ENCODE data around the gene ATP12A.

Gene ATP12A

DNA sequence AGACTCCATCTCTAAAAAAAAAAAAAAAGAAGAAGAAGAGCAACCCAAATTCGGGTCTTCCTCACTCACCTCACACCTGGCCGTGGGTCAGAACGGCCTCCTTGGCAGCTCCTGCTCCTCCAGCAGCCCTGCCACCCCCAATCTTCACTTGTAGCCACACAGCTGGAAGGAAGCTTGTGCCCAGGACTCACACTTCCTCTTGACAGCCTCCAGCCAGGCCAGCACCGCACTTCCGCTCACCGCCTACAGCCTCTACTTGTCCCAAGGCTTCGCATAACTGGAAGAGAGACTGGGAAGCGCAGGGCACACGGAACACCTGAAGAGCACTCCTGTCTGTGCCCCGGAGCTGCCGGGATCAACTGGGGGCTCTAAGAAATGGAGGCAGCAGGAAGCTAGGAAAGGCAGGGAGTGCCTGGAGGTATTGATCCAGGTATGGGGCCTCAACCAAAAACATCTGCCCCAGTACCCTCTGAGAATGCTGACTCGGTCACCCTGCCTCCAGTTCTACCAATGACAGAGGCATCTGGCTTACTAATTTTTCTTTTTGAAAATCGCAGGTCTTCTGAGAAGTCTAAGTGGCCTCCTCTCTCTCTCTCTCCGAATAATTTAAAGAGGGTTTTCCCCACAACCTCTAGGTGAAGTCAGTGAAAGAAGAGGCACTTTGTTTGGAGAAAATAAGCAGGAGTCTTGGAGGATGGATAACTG, 31.1 kb upstream of the ATP12A start:
- Histone ChIP-seq H3K27ac (ENCODE audit: low read depth, low read length) (no peak overlapping the region), H3K27me3 (ENCODE audit: insufficient read depth, low read length) (no peaks in the 10 kb centered on the region), H3K36me3 (ENCODE audit: insufficient read depth, low read length) (no peaks in the 10 kb centered on the region), H3K4me3 (ENCODE audit: low read length) (no peak overlapping the region), H3K4me1 (ENCODE audit: insufficient read depth, low read length) (peaks cover 5% of the 10 kb centered on the region; the same call in 1 of the 2 replicates), H3K9me3 (ENCODE audit: insufficient read depth, low read depth, low read length) (no peaks in the 10 kb centered on the region), H3K9ac (ENCODE audit: low read depth, low read length) (no peak overlapping the region)
- WGBS = 90% methylated on average over 13 of the region's 14 CpGs

DNA sequence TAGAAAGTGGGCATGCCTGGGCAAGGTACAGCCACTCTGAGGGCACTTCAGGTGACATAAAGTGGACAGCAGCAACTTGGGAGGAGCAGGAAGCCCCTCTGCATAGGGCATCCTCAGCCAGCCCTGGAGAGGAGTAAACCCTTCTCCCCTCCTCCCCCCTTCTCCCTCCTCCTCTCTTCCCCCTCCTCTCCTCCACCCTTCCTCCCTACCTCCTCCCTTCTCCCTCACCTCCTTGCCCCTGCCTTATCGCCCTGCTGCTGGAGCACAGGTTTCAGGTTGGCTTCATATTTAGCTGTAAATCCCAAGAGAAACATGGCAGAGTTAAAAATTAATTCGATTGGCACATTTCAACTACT, 30.5 kb upstream of the ATP12A start:
- H3K36me3 ChIP-seq (ENCODE audit: insufficient read depth, low read length) = no peaks in the 10 kb centered on the region
- no peak overlapping the region for H3K4me3 ChIP-seq (ENCODE audit: low read length)
- no peaks in the 10 kb centered on the region for H3K9me3 ChIP-seq (ENCODE audit: insufficient read depth, low read depth, low read length)
- 93% methylated on average over 2 of the region's 2 CpGs for WGBS
- H3K4me1 ChIP-seq (ENCODE audit: insufficient read depth, low read length) = peaks cover 5% of the 10 kb centered on the region; the same call in 1 of the 2 replicates
- H3K9ac ChIP-seq (ENCODE audit: low read depth, low read length) = no peak overlapping the region
- no peaks in the 10 kb centered on the region for H3K27me3 ChIP-seq (ENCODE audit: insufficient read depth, low read length)
- no peak overlapping the region for H3K27ac ChIP-seq (ENCODE audit: low read depth, low read length)

DNA sequence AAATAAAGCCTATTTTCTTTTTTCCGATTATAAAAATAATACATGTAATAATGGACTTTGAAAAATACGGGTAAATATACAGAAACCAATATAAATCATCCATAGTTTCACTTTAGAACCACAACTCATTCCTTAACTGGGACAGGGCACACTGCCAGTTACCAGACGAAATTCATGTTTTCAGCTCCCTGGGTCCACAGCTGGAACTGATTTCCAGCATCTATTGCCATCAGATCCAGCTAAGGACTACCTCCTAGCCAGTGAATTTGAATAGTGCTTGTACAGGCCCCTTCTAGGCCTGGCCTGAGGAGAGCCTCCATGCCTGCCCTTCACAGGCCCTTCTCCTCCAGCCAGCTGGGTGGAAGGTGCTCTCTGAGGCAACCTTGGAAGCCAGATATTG, 30.0 kb upstream of the ATP12A start:
- Histone ChIP-seq H3K9me3 (ENCODE audit: insufficient read depth, low read depth, low read length) (no peaks in the 10 kb centered on the region), H3K4me3 (ENCODE audit: low read length) (no peak overlapping the region), H3K4me1 (ENCODE audit: insufficient read depth, low read length) (peaks cover 5% of the 10 kb centered on the region; the same call in 1 of the 2 replicates), H3K9ac (ENCODE audit: low read depth, low read length) (no peak overlapping the region), H3K36me3 (ENCODE audit: insufficient read depth, low read length) (no peaks in the 10 kb centered on the region), H3K27me3 (ENCODE audit: insufficient read depth, low read length) (no peaks in the 10 kb centered on the region), H3K27ac (ENCODE audit: low read depth, low read length) (no peak overlapping the region)
- WGBS = 85% methylated on average over 2 of the region's 3 CpGs

DNA sequence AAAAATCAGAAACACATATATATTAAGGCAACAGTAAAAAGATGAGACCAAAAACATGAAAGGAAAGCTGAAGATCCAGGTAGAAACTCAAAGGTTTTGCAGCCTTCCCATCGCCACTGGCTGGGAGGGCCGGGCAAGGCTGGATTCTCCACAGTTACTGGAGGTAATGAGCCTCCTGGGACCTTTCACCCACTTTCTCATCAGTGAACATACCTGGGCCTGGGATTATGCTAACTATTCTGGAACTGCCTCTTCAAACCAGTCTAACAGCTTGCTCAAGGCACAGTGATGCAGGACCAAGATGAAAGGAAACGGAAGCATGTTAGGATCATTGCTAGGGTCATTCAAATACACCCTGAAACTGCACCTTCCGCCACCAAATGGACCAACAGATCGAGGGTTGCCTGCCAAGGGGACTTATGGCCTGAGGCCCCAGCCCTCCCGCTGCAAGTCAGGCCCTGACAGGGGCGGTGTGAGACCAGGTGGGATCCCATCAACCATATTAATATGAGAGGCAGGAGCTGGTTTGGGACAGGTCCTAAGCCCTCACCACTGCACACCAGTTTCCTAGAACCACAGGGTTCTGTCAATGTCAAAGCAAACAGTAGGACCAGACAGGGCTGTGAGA, 28.4 kb upstream of the ATP12A start:
- 95% methylated on average over 7 of the region's 7 CpGs for WGBS
- no peak overlapping the region for H3K4me3 ChIP-seq (ENCODE audit: low read length)
- no peaks in the 10 kb centered on the region for H3K9me3 ChIP-seq (ENCODE audit: insufficient read depth, low read depth, low read length)
- H3K9ac ChIP-seq (ENCODE audit: low read depth, low read length) = no peak overlapping the region
- peaks cover 5% of the 10 kb centered on the region; the same call in 1 of the 2 replicates for H3K4me1 ChIP-seq (ENCODE audit: insufficient read depth, low read length)
- no peak overlapping the region for H3K27ac ChIP-seq (ENCODE audit: low read depth, low read length)
- no peaks in the 10 kb centered on the region for H3K36me3 ChIP-seq (ENCODE audit: insufficient read depth, low read length)
- no peaks in the 10 kb centered on the region for H3K27me3 ChIP-seq (ENCODE audit: insufficient read depth, low read length)

DNA sequence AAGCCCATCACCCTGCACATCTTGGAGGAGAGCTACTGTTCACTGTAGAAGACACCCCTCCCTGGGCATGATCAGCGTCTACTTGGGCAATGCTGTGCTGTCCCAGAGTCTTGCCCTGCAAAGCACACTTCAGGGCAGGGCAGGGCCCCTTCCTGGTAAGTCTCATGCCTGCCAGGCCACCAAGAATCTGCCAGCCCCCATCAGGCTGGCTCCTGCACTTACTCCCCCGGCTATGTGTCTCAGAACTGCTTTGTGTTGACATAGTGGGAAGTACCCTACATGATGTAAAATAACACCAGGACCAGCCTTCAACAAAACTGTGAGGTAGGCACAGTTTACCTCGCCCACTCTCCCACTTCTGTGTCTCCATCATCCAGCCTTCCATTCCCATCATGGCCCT, 27.8 kb upstream of the ATP12A start:
- H3K36me3 ChIP-seq (ENCODE audit: insufficient read depth, low read length) = no peaks in the 10 kb centered on the region
- no peak overlapping the region for H3K4me3 ChIP-seq (ENCODE audit: low read length)
- no peaks in the 10 kb centered on the region for H3K9me3 ChIP-seq (ENCODE audit: insufficient read depth, low read depth, low read length)
- no peak overlapping the region for H3K9ac ChIP-seq (ENCODE audit: low read depth, low read length)
- peaks cover 5% of the 10 kb centered on the region; the same call in 1 of the 2 replicates for H3K4me1 ChIP-seq (ENCODE audit: insufficient read depth, low read length)
- no peak overlapping the region for H3K27ac ChIP-seq (ENCODE audit: low read depth, low read length)
- WGBS = 96% methylated on average over 3 of the region's 3 CpGs
- no peaks in the 10 kb centered on the region for H3K27me3 ChIP-seq (ENCODE audit: insufficient read depth, low read length)

DNA sequence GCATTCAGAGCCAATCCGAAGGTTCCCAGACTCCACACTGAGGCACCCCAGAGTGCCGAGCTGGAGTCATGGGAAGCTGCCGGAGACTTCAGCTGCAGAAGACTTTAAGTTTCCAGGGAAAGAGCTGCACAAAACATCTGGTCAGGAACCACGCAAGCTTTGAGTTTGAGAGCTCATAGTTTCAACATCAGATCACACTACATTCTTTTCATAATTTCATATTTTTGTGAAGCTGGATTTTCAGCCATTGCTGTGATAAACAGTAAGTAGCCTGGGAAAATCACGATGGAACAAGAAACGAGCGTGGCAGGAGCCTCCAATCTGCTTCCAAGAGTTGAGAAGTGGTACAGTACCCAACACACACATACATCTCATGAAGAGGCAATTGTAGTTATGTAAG, 25.5 kb upstream of the ATP12A start:
- WGBS = 91% methylated on average over 7 of the region's 7 CpGs
- no peaks in the 10 kb centered on the region for H3K9me3 ChIP-seq (ENCODE audit: insufficient read depth, low read depth, low read length)

DNA sequence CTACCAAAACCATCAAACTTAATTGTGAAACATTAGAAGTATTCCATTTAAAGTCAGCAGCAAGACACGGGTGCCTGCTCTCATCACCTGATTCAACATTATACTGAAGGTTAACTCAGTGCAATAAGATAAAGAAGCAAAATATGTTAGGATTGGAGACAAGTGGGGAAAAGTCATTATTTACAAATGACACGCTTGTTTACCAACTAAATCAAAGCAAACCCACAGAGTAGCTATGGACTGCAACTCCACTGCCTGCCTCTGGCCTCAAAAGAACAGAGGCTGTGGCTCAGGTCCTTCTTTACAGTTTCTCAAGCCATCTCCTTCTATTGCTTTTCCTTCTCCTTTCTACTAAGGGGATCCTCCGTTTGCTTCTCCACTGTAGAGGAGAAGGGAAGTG, 21.0 kb upstream of the ATP12A start:
- H3K9ac ChIP-seq (ENCODE audit: low read depth, low read length) = no peak overlapping the region
- no peak overlapping the region for H3K27ac ChIP-seq (ENCODE audit: low read depth, low read length)
- H3K36me3 ChIP-seq (ENCODE audit: insufficient read depth, low read length) = no peaks in the 10 kb centered on the region
- 94% methylated on average over 1 of the region's 3 CpGs for WGBS
- no peaks in the 10 kb centered on the region for H3K27me3 ChIP-seq (ENCODE audit: insufficient read depth, low read length)
- no peaks in the 10 kb centered on the region for H3K9me3 ChIP-seq (ENCODE audit: insufficient read depth, low read depth, low read length)
- H3K4me3 ChIP-seq (ENCODE audit: low read length) = no peak overlapping the region
- H3K4me1 ChIP-seq (ENCODE audit: insufficient read depth, low read length) = no peaks in the 10 kb centered on the region

More for the DNA sequence above, 25.5 kb upstream of the ATP12A start:
- no peak overlapping the region for H3K27ac ChIP-seq (ENCODE audit: low read depth, low read length)
- H3K4me3 ChIP-seq (ENCODE audit: low read length) = no peak overlapping the region
- no peak overlapping the region for H3K9ac ChIP-seq (ENCODE audit: low read depth, low read length)
- H3K27me3 ChIP-seq (ENCODE audit: insufficient read depth, low read length) = no peaks in the 10 kb centered on the region
- no peaks in the 10 kb centered on the region for H3K36me3 ChIP-seq (ENCODE audit: insufficient read depth, low read length)
- H3K4me1 ChIP-seq (ENCODE audit: insufficient read depth, low read length) = no peaks in the 10 kb centered on the region

DNA sequence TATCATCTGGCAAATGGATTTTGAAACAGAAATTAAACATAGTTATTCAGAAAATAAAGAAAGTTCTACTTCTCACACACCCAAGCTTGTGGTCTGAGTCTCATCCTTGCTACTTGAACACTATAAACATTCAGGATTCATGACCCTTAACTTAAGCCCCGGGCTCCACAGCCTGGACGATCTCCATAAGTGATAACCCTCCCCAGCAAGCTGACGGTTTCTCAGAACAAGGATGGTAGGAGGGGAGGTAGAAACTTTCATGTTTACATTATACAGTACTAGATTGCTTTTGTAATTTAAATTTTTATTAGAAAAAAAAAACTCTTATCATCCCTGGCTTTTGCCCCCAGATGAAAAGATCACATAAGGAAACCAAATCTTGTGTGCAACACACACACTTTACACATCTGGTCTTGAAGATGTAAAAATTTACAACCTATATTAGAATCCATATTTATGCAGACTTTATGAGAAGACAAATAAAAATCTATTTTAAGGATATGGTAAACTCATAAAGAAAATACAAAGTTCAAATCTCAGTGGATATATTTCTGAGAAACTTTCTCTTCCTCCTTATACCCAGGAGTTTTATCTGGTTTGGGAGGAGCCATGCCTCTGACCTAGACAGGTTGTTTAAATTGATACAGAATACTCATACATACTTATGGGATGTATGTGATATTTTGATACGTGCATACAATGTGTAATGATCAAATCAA, 20.0 kb upstream of the ATP12A start:
- 89% methylated on average over 2 of the region's 4 CpGs for WGBS
- Histone ChIP-seq H3K9ac (ENCODE audit: low read depth, low read length) (no peak overlapping the region), H3K4me3 (ENCODE audit: low read length) (no peak overlapping the region), H3K4me1 (ENCODE audit: insufficient read depth, low read length) (no peaks in the 10 kb centered on the region), H3K9me3 (ENCODE audit: insufficient read depth, low read depth, low read length) (no peaks in the 10 kb centered on the region), H3K27me3 (ENCODE audit: insufficient read depth, low read length) (no peaks in the 10 kb centered on the region), H3K36me3 (ENCODE audit: insufficient read depth, low read length) (no peaks in the 10 kb centered on the region), H3K27ac (ENCODE audit: low read depth, low read length) (no peak overlapping the region)

DNA sequence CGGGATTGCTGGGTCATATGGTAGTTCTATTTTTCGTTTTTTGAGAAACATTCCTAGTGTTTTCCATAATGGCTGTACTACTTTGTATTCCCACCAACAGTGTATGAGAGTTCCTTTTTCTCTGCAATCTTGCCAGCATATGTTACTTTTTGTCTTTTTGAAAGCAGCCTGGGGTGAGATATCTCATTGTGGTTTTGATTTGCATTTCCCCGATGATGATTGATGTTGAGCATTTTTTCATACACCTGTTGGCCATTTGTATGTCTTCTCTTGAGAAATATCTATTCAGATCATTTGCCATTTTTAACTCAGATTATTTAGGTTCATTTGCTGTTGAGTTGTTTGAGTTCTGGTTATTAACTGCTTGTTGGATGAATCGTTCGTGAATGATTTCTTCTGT, 18.5 kb upstream of the ATP12A start:
- Histone ChIP-seq H3K27me3 (ENCODE audit: insufficient read depth, low read length) (no peaks in the 10 kb centered on the region), H3K9me3 (ENCODE audit: insufficient read depth, low read depth, low read length) (no peaks in the 10 kb centered on the region), H3K36me3 (ENCODE audit: insufficient read depth, low read length) (no peaks in the 10 kb centered on the region), H3K27ac (ENCODE audit: low read depth, low read length) (no peak overlapping the region), H3K4me1 (ENCODE audit: insufficient read depth, low read length) (no peaks in the 10 kb centered on the region), H3K9ac (ENCODE audit: low read depth, low read length) (no peak overlapping the region), H3K4me3 (ENCODE audit: low read length) (no peak overlapping the region)
- 97% methylated on average over 3 of the region's 5 CpGs for WGBS

DNA sequence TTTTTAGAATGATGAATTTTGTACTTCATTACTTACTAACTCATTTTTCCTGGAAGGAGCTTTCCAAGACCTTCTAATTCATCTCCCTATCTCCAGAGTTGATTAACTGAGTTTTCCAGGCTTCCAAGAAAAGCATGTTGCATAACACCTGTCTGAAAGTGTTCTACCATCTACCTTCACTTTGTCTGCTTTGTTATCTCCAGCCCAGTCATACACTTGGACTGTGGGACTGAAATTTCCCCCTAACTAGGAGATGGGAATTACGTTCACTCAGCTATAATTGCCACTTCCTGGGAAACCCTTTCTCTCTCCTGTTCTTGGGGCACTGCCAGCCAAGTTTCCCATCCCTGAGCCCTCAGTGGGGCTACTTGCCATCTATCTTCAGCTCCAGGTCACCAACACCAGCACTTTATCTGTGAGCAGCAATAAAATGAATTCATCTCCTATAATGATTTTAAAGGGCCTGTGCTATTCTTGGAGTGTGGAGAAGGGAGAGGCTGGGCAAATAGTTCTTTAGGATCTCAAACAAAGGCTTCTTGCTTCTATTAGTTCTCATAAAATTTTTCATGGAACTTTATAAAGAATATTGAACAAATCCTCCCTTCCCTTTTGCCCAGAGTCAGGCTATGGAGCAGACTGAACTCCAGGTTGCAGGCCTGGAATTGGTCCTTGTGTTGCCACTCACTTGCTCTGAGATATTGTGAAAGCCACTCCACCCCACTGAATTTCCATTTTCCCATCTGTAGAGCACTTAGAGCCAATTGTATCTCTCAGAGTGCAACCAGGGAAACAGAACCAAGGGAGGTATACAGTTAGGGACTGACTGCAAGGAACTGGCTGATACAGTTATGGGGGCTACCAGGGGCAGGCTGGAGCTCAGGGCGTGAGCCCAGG, 17.8 kb upstream of the ATP12A start:
- H3K27ac ChIP-seq (ENCODE audit: low read depth, low read length) = no peak overlapping the region
- 92% methylated on average over 2 of the region's 2 CpGs for WGBS
- H3K27me3 ChIP-seq (ENCODE audit: insufficient read depth, low read length) = no peaks in the 10 kb centered on the region

DNA sequence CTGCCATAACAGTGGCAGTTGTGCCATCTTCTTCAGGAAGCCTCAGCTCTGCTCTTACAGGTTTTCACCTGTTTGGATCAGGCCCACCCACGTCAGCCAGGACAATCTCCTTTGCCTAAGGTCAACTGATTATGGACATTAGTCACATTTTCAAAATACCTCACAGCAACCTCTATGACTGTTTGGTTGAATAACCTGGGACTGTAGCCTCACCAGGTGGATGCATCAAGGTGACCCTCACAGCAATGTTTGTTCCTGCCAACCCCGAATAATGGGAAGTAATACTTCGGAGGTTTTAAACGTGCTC, 17.2 kb upstream of the ATP12A start:
- H3K9ac ChIP-seq (ENCODE audit: low read depth, low read length) = no peak overlapping the region
- no peaks in the 10 kb centered on the region for H3K36me3 ChIP-seq (ENCODE audit: insufficient read depth, low read length)
- H3K4me1 ChIP-seq (ENCODE audit: insufficient read depth, low read length) = no peaks in the 10 kb centered on the region
- no peak overlapping the region for H3K27ac ChIP-seq (ENCODE audit: low read depth, low read length)
- H3K27me3 ChIP-seq (ENCODE audit: insufficient read depth, low read length) = no peaks in the 10 kb centered on the region
- H3K4me3 ChIP-seq (ENCODE audit: low read length) = no peak overlapping the region
- no peaks in the 10 kb centered on the region for H3K9me3 ChIP-seq (ENCODE audit: insufficient read depth, low read depth, low read length)
- WGBS = 97% methylated on average over 4 of the region's 4 CpGs

More for the DNA sequence above, 17.8 kb upstream of the ATP12A start:
- H3K4me3 ChIP-seq (ENCODE audit: low read length) = no peak overlapping the region
- no peak overlapping the region for H3K9ac ChIP-seq (ENCODE audit: low read depth, low read length)
- no peaks in the 10 kb centered on the region for H3K36me3 ChIP-seq (ENCODE audit: insufficient read depth, low read length)
- no peaks in the 10 kb centered on the region for H3K9me3 ChIP-seq (ENCODE audit: insufficient read depth, low read depth, low read length)
- no peaks in the 10 kb centered on the region for H3K4me1 ChIP-seq (ENCODE audit: insufficient read depth, low read length)

All from HUES64 (cell line).